GM19467 (cell line): ENCODE measurements around the gene ARID1B.
"Not testable (repeated sequence)": the region's sequence is repeated elsewhere in the genome, so short reads cannot be mapped to it uniquely, and the experiment has no call there.

Source experiments
- ATAC-seq: cut with Tn5 transposase; IDR thresholded peaks from one replicate; pipeline ENCODE4 v1.9.1; 2021; ENCODE audit warnings: mild to moderate bottlenecking, moderate library complexity; ENCODE audit not compliant: unreplicated experiment

Gene ARID1B

GRCh38 chr6:157036245-157036711 is 259.1 kb downstream of the ARID1B start:
- ATAC-seq = no peak

GRCh38 chr6:157037165-157037564 is 260.0 kb downstream of the ARID1B start:
- no peak for ATAC-seq

- no peak for ATAC-seq
Measured at GRCh38 chr6:157038610-157039009, 261.4 kb downstream of the ARID1B start.

GRCh38 chr6:157039639-157040038 is 262.5 kb downstream of the ARID1B start:
- not testable (repeated sequence) for ATAC-seq

GRCh38 chr6:157040191-157040590 is 263.0 kb downstream of the ARID1B start:
- ATAC-seq = no peak

GRCh38 chr6:157045831-157046454 is 268.8 kb downstream of the ARID1B start:
- ATAC-seq = no peak

- ATAC-seq = no peak
Measured at GRCh38 chr6:157046776-157047175, 269.6 kb downstream of the ARID1B start.

GRCh38 chr6:157047328-157047727 is 270.1 kb downstream of the ARID1B start:
- no peak for ATAC-seq

GRCh38 chr6:157047951-157048350 is 270.8 kb downstream of the ARID1B start:
- ATAC-seq = no peak

GRCh38 chr6:157049133-157049532 is 272.0 kb downstream of the ARID1B start:
- no peak for ATAC-seq

GRCh38 chr6:157050537-157051265 is 273.5 kb downstream of the ARID1B start:
- no peak for ATAC-seq

- ATAC-seq = no peak
Measured at GRCh38 chr6:157054531-157054979, 277.4 kb downstream of the ARID1B start.

GRCh38 chr6:157055863-157056262 is 278.7 kb downstream of the ARID1B start:
- no peak for ATAC-seq

- no peak for ATAC-seq
Measured at GRCh38 chr6:157056275-157056674, 279.1 kb downstream of the ARID1B start.

- no peak for ATAC-seq
Measured at GRCh38 chr6:157058574-157058973, 281.4 kb downstream of the ARID1B start.

GRCh38 chr6:157059781-157060180 is 282.6 kb downstream of the ARID1B start:
- ATAC-seq = no peak

- ATAC-seq = no peak
Measured at GRCh38 chr6:157060440-157060952, 283.3 kb downstream of the ARID1B start.

- ATAC-seq = no peak
Measured at GRCh38 chr6:157061770-157062594, 284.8 kb downstream of the ARID1B start.

- ATAC-seq = no peak
Measured at GRCh38 chr6:157063176-157063905, 286.2 kb downstream of the ARID1B start.

GRCh38 chr6:157063923-157064322 is 286.7 kb downstream of the ARID1B start:
- no peak for ATAC-seq

GRCh38 chr6:157064502-157064901 is 287.3 kb downstream of the ARID1B start:
- no peak for ATAC-seq
